Activated CD8-positive, alpha-beta memory T cell treated with anti-CD3 and anti-CD28 coated beads, Interleukin-2, amount 50 U/mL, for 24 hours (primary cell): ENCODE results near the gene VDAC2.

Experiments
- DNase-seq: peaks from one replicate; pipeline ENCODE4 v3.0.0-alpha.2; 2020; ENCODE audit errors: extremely low read depth

Gene VDAC2

DNA sequence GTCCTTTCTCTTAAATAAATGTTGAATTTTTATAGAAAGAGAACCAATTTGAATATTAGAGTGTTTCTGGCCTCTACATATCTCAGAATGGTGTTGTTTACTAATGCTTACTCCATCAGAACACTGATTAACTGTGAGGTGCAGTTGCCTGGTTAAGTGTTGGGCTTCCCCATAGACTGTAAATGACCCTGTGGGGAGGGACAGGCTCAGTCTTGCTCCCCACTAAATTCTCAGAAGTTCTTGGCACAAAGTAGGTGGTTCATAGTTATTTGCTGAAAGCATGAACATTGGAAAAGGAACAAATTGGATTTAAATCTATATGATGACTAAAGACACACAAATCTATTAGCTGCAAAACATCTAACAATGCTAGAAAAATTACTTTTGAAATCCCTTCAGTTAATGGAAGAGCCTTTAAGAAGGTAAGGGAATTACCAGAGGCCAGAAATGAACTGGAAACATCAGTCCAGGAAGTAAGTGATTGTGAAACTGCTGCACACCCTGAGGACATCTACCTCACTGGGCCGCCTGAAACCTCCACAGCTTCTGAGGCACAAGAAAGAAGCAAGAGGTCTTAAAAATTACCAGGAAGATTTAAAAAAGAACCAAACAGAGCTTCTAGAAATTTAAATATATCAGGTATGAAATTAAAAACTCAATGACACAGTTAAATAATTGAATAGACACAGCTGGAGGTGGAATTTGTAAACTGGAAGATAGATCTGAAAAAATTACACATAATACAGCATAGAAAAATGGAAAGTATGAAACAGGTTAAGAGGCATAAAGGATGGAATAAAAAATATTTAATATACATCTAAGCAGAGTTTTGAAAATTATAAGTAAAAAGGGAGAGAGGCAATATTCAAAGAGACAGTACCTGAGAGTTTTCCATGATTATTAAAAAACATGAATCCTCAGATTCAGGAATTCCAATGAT, 43.0 kb downstream of the VDAC2 start:
- no peak for DNase-seq

DNA sequence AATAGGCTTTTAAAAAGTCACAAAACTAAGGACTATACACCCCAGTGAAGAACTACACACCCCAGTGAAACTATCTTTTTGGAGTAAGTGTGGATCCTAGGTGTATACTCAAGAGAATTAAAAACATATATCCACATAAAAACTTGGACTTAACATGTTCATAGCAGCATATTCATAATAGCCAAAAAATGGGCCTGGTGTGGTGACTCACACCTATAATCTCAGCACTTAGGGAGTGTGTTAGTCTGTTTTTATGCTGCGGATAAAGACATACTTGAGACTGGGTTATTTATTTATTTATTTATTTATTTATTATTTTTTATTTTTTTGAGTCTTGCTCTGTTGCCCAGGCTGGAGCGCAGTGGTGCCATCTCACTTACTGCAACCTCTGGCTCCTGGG, 44.1 kb downstream of the VDAC2 start:
- no peak for DNase-seq

DNA sequence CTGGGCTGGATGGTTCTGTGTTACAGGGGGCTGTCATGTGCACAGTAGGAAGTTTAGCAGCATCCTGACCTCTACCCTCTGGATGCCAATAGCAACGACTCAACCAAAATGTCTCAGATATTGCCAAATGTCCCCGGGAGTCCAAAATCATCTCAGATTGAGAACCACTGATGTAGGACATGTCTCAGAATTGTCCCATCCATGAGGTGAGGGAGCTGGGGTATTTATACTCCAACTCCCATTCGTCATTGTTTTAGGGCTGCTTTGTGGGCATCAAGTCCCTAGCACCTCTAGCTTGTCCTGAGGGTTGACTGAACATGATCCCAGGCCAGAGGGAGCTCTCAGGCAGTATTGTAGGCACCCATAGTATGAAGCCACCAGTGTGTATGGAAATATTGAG, 50.4 kb downstream of the VDAC2 start:
- DNase-seq: no peak

DNA sequence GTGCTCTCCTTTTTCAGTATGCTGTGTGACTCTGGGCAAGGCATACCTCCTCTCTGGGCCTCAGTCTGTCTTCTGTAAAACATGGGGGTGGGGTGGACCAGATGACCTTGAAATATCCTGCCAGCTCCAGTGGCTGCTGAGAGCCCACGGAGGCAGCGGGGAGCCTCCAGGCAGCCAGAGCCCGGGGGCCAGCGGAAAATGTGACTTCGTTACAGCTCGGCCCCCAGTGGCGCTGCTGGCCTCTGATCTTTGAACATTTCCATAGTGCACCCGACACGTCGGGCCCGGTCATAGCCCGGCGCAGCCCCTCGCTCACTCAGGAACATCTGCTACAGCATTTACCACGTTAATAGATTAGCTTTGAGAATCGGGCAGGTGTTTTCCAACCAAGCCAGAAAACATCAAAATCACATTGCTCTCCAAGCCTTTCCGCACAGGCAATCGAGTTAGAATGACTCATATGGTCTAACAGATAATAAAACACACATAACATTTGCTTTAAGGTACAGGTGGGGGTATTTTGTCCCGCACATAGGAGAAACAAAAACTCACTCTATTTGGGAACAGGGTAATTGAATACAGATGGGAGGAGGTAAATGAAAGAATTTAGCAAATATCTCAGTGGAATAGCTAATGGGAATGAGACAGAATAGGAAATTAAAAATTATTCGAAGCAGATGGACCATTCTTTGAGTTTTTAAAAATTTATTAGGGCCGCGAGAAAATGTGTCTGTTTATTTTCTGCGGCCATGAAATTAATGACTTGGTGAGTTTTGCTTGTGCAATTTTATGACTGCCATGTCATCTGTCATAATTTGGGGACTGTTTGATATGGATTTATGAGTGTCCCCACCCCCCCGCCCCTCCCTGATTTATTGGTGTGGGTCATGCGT, 51.5 kb downstream of the VDAC2 start:
- no peak for DNase-seq

DNA sequence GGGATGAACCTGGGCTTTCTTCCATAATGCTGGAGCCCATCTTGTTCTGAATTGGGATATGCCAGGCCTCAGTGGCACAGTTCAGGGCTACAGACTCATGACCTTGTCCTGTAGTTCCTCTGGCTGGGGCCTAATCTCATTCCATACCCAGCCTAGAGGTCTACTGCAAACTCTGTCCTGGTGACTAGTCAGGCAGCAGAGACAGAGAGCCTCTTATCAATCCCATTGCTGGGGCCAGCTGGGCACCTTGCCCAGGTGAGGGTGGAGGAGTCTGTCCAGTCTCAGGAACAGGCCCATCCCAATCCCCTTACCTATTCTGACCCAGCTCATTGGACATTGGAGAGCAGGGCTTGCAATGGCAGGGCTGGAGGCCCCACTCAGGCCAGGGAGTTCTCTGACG, 53.2 kb downstream of the VDAC2 start:
- DNase-seq: no peak

DNA sequence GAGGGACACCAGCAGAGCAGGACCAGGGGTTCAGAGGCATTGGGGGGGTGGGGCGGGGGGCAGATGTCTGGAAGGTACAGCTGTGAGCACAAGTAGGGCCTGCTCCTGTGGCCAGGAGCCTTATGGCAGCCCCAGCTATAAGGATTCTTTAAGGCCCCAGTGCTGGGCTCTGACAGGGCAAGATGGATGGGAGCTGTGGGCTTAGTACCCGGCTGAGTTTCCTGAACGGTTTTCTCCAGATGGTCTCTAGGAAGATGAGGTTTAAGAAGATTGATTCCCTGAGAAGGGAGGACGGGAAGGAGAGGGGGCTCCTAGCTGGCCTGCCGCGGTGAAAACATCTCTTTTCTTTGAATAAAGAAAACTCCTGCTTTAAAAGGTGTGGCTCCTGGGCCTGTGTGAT, 55.3 kb downstream of the VDAC2 start:
- DNase-seq: no peak

DNA sequence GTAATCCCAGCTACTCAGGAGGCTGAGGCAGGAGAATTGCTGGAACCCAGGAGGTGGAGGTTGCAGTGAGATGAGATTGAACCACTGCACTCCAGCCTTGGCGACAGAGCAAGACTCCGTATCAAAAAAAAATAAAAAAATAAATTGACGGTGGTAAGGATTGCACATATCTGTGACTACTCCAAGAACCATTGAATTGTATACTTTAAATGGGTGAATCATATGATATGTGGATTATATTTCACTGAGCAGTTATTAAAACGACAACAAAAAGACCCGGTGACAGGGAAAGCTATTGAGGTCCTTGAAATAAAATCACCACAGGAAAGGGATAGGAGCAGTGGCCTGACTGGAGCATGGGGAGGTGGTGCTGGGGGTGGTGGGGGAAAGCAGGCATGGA, 56.3 kb downstream of the VDAC2 start:
- no peak for DNase-seq

DNA sequence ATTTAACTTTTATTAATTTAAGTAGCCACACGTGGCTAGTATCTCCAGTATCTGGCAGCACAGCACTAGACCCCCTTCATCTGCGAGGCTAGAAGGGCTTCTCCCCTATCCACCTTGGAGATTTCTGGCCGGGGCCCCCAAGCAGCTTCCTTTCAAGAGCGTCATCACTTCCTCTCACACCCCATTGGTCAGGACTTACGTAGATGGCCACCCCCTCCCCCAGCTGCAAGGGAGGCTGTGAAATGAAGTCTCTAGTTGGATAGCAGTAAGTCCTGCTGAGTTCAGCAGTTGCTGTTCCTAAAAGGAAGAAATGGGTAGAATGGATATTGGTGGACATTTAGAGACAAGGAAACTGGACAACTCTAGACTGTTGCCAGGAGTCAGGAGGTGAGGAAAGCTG, 59.0 kb downstream of the VDAC2 start:
- DNase-seq: no peak

DNA sequence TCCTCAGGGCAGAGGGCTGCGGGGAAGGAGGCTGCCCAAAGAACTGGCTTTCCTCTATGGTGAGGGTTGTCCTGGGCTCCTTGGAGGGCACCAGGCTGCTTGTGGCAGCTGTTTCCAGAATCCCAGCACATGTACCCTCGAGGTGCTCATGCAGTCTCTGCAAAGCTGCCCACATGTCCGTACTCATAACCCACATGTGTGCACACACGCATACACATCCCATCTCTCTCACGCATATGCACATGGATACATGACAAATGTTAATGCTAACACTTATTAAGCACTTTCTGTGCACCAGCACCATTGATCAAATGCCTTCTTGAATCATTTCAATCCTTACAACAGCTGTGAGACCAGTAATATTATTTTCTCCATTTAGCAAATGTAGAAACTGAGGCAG, 61.5 kb downstream of the VDAC2 start:
- DNase-seq: no peak

DNA sequence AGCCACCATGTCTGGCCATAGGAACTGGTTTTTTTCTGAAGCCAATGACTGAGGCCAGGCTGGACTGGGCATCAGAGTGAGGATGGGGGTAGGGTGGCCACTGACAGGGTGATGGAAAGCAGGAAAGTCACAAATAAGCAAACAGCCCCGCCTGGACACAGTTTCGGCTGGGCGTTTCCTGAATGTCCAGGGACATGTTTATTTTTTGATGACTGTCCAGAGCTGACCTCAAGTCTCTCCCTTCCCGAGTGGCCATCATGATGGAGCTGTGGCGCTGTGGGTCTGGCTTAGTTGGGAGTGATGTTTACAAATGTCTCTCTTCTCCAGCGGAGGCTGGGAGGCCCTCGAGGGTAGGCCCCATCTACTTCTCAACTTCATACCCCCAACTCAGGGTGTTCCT, 62.3 kb downstream of the VDAC2 start:
- DNase-seq: no peak

DNA sequence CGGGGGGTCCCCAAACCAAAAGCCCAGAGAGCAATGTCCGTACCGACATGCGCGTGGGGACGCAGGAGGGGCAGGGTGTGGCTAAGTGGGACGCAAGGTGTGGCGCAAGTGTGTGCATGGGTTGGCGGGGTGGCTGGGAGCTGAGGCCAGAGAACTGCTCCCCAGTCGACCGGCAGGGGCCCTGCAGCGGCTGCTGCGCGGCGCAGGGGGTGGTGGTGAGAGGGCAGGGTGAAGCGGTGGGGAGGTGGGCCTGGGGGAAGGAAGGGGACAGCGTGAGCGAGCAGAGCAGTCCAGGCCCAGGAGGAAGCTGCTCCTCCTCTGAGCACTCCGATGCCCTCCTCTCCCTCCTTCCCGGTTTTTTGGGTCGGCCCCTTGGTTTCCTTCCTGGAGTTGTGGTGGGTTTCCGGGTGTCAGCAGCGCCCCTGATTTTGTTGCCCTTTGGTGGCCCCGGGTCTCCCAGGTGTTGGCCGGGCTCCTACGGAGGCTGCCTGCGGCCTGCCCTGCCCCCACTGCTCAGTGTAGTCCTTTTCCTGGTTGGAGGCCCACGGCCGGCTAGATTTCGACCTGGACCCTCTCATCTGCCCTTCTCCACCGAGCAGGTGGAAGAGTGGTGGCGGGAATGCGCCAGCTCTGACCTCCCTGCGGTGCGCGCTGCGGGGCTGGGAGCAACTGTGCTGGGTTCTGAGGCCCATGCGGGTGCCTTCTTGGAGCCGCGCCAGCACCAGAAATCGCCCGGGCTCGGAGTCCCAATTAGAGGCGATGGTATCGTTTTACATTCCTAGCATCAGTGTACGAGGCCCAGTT, 65.7 kb downstream of the VDAC2 start:
- DNase-seq: no peak

DNA sequence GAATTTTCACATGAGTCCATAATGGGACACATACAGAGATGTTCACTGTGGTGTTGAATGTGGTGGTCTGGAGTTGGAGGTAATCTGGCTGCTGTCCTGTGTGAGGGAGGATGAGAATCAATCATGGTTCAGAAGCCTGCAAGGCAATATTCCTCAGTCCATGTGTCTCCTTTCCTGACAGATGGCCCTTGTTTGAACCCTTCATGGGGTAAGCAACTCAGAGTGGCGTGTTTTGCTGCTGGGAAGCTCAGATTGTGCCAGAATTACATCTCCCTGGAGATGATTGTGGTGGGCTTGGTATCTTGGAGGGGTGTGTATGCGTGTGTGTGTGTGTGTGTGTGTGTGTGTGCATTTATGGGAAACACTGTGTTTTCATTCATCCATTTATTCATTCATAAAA, 69.6 kb downstream of the VDAC2 start:
- no peak for DNase-seq
